Progenitor cell of endocrine pancreas (in vitro differentiated cells): ENCODE results near the gene NKRF. TPM values are rescaled to one million over a fixed set of nuclear protein-coding genes. Genes with fewer than 3 reads are reported as not detected.
"Not testable (repeated sequence)": the region's sequence is repeated elsewhere in the genome, so short reads cannot be mapped to it uniquely, and the experiment has no call there.

ENCODE experiments used
- DNase-seq: peaks from one replicate; pipeline ENCODE4 v3.0.0; 2021; ENCODE audit warnings: low spot score; ENCODE audit not compliant: unreplicated experiment
- H3K27ac Mint-ChIP-seq: 2 replicates; pipeline ENCODE4 v1.8.0; 2021; ENCODE audit warnings: mild to moderate bottlenecking, moderate library complexity, mixed read lengths
- H3K27me3 Mint-ChIP-seq: 2 replicates; pipeline ENCODE4 v1.8.0; 2021; ENCODE audit warnings: mixed read lengths
- H3K36me3 Mint-ChIP-seq: 2 replicates; pipeline ENCODE4 v1.8.0; 2022; ENCODE audit warnings: mixed read lengths; ENCODE audit not compliant: insufficient read depth
- H3K4me1 Mint-ChIP-seq: 2 replicates; pipeline ENCODE4 v1.8.0; 2021; ENCODE audit warnings: low read depth, mixed read lengths
- H3K4me3 Mint-ChIP-seq: 2 replicates; pipeline ENCODE4 v1.8.0; 2021; ENCODE audit warnings: low read depth, mild to moderate bottlenecking, moderate library complexity, mixed read lengths
- H3K9me3 Mint-ChIP-seq: 2 replicates; pipeline ENCODE4 v1.8.0; 2021; ENCODE audit warnings: low read depth, mixed read lengths
- CTCF ChIP-seq: fragments of 200-600 bp; sonication (generic); IDR thresholded peaks from one replicate; pipeline ENCODE4 v1.5.0; 2021; ENCODE audit warnings: antibody characterized with exemption, mild to moderate bottlenecking; ENCODE audit not compliant: unreplicated experiment
- total RNA-seq: library from RNA; stranded (reverse); gene quantifications from 2 replicates; pipeline ENCODE4 v1.2.1, GENCODE V29; 2021

Gene NKRF
- total RNA-seq, 1 donor from 2014 or later, result 12.5 TPM

GRCh38 chrX:119647089-119647488, 40.9 kb upstream of the NKRF start:
- TF ChIP-seq CTCF, result no peak
- no peak overlapping the region for H3K4me3 Mint-ChIP-seq
- no peaks in the 10 kb centered on the region for H3K27me3 Mint-ChIP-seq
- peaks cover 4% of the 10 kb centered on the region for H3K36me3 Mint-ChIP-seq
- H3K9me3 Mint-ChIP-seq, result peaks cover 3% of the 10 kb centered on the region
- DNase-seq, result no peak
- H3K4me1 Mint-ChIP-seq, result no peaks in the 10 kb centered on the region
- no peak overlapping the region for H3K27ac Mint-ChIP-seq

- Mint-ChIP-seq H3K36me3 (peaks cover 4% of the 10 kb centered on the region), H3K4me3 (no peak overlapping the region), H3K4me1 (no peaks in the 10 kb centered on the region), H3K27ac (no peak overlapping the region), H3K9me3 (peaks cover 3% of the 10 kb centered on the region), H3K27me3 (no peaks in the 10 kb centered on the region)
- TF ChIP-seq CTCF, result no peak
- no peak for DNase-seq
Measured at GRCh38 chrX:119646515-119646914, 40.3 kb upstream of the NKRF start.

- Mint-ChIP-seq H3K27ac (peak overlapping the region; percentile 29), H3K9me3 (peaks cover 4% of the 10 kb centered on the region), H3K4me1 (no peaks in the 10 kb centered on the region), H3K4me3 (no peak overlapping the region), H3K27me3 (no peaks in the 10 kb centered on the region), H3K36me3 (no peaks in the 10 kb centered on the region)
- TF ChIP-seq CTCF, result no peak
- no peak for DNase-seq
Measured at GRCh38 chrX:119643696-119644095, 37.5 kb upstream of the NKRF start.

- H3K27ac Mint-ChIP-seq, result no peak overlapping the region
- H3K4me1 Mint-ChIP-seq, result no peaks in the 10 kb centered on the region
- H3K27me3 Mint-ChIP-seq, result no peaks in the 10 kb centered on the region
- no peak for DNase-seq
- H3K4me3 Mint-ChIP-seq, result no peak overlapping the region
- no peak for TF ChIP-seq CTCF
- H3K9me3 Mint-ChIP-seq, result peaks cover 4% of the 10 kb centered on the region
- no peaks in the 10 kb centered on the region for H3K36me3 Mint-ChIP-seq
Measured at GRCh38 chrX:119640731-119641170, 34.5 kb upstream of the NKRF start.

- Mint-ChIP-seq H3K4me1 (no peaks in the 10 kb centered on the region), H3K27me3 (no peaks in the 10 kb centered on the region), H3K9me3 (peaks cover 13% of the 10 kb centered on the region), H3K27ac (no peak overlapping the region), H3K36me3 (peaks cover 9% of the 10 kb centered on the region), H3K4me3 (no peak overlapping the region)
- no peak for TF ChIP-seq CTCF
- DNase-seq, result no peak
Measured at GRCh38 chrX:119638725-119639471, 32.7 kb upstream of the NKRF start.

- H3K27ac Mint-ChIP-seq, H3K27me3 Mint-ChIP-seq, H3K4me3 Mint-ChIP-seq, H3K4me1 Mint-ChIP-seq, DNase-seq: not testable (repeated sequence)
- peaks cover 16% of the 10 kb centered on the region for H3K36me3 Mint-ChIP-seq
- peaks cover 21% of the 10 kb centered on the region for H3K9me3 Mint-ChIP-seq
Measured at GRCh38 chrX:119637421-119637820, 31.2 kb upstream of the NKRF start.
